ENCODE data around the gene QSOX2.

The QSOX2 gene

GRCh38 chr9:136157477-136158265 is 87.9 kb downstream of the QSOX2 start:
- Histone ChIP-seq H3K27ac (ENCODE audit: poor library complexity, severe bottlenecking) (no peak overlapping the region), H3K27me3 (ENCODE audit: insufficient read depth, poor library complexity, severe bottlenecking) (peaks cover 38% of the 10 kb centered on the region), H3K36me3 (ENCODE audit: low read depth) (no peaks in the 10 kb centered on the region), H3K4me3 (ENCODE audit: severe bottlenecking) (no peak overlapping the region), H3K9me3 (ENCODE audit: severe bottlenecking) (no peaks in the 10 kb centered on the region), H3K4me1 (ENCODE audit: insufficient read depth, poor library complexity, severe bottlenecking) (no peaks in the 10 kb centered on the region)
- ATAC-seq (ENCODE audit: low read depth) (no peak), DNase-seq (ENCODE audit: low spot score) (no peak)
- TF ChIP-seq CTCF (IDR thresholded peaks at IDR 0.05; ENCODE audit: poor library complexity, severe bottlenecking) = no peak
